Fibroblast of the aortic adventitia (primary cell): ENCODE data around the gene KNL1. TPM values are rescaled to one million over a fixed set of nuclear protein-coding genes. Genes with fewer than 3 reads are reported as not detected.

Experiments used
- DNase-seq: peaks from one replicate; pipeline ENCODE4 v3.0.0-alpha.2; 2010; ENCODE audit warnings: low read depth
- H3K4me3 ChIP-seq: 2 replicates; pipeline ENCODE4 v1.5.1; 2011; ENCODE audit warnings: low read depth, mild to moderate bottlenecking, control low read depth, low read length, moderate library complexity
- CTCF ChIP-seq: IDR thresholded peaks from 2 replicates; pipeline ENCODE4 v1.5.1; 2011; ENCODE audit warnings: mild to moderate bottlenecking, low read length, control low read depth, inconsistent platforms; ENCODE audit not compliant: insufficient read depth
- total RNA-seq: library from RNA; depleted of rRNA; stranded (reverse); fragments of >200 nt; gene quantifications from 2 replicates; pipeline ENCODE4 v1.2.3, GENCODE V29; 2012; ENCODE audit warnings: low replicate concordance

Gene KNL1
- total RNA-seq, 1 donor = 35.9 TPM

GRCh38 chr15:40554161-40554525 lies 39.9 kb upstream of the KNL1 start:
- no peak for TF ChIP-seq CTCF
- DNase-seq = no peak
- H3K4me3 ChIP-seq = no peak overlapping the region

GRCh38 chr15:40555876-40556275 lies 38.2 kb upstream of the KNL1 start:
- no peak for DNase-seq
- no peak for TF ChIP-seq CTCF
- H3K4me3 ChIP-seq = no peak overlapping the region

GRCh38 chr15:40558952-40559742 lies 34.9 kb upstream of the KNL1 start:
- TF ChIP-seq CTCF = no peak
- DNase-seq = no peak
- no peak overlapping the region for H3K4me3 ChIP-seq

- no peak overlapping the region for H3K4me3 ChIP-seq
- peak; percentile 71 for DNase-seq
- TF ChIP-seq CTCF = no peak
These were observed 31.4 kb upstream of the KNL1 start for GRCh38 chr15:40562691-40563090.

- TF ChIP-seq CTCF = no peak
- no peak overlapping the region for H3K4me3 ChIP-seq
- no peak for DNase-seq
These were observed 30.6 kb upstream of the KNL1 start for GRCh38 chr15:40563426-40563825.

- H3K4me3 ChIP-seq = peak within 1 kb of the TSS; percentile 80
- DNase-seq = peak; percentile 97
- TF ChIP-seq CTCF = no peak
These were observed 29.3 kb upstream of the KNL1 start, which contains the start of gene CCDC32 for GRCh38 chr15:40564591-40565332. Gene CCDC32, minus strand, starts transcription at chr15:40565042. Its CDS starts 2,027 bp downstream, at chr15:40563015.
